SK-N-SH (cell line): ENCODE measurements around the gene STARD5.

Experiments
- CHD2 ChIP-seq: fragments of 150-350 bp; IDR thresholded peaks from 2 replicates; pipeline ENCODE4 v1.6.1; 2018; ENCODE audit warnings: low read length; ENCODE audit not compliant: partially characterized antibody
- CTCF ChIP-seq: fragments of 200-600 bp; sonication (generic); IDR thresholded peaks from 2 replicates; pipeline ENCODE4 v1.6.1; 2017; ENCODE audit warnings: antibody characterized with exemption, mild to moderate bottlenecking, moderate library complexity
- ELF1 ChIP-seq: IDR thresholded peaks from 2 replicates; pipeline ENCODE4 v1.4.0; 2012
- EP300 ChIP-seq, 2 experiments: IDR thresholded peaks; 2 replicates each; pipeline versions ENCODE4 v1.4.0 to v1.6.1; 2012; ENCODE audit warnings: borderline replicate concordance in 1 of 2, low read depth in 1 of 2, low read length in 1 of 2
- POLR2AphosphoS5 ChIP-seq: IDR thresholded peaks from 2 replicates; pipeline ENCODE4 v1.6.1; 2012; ENCODE audit warnings: low read depth, low read length
- YY1 ChIP-seq: IDR thresholded peaks from 2 replicates; pipeline ENCODE4 v1.4.0; 2012; ENCODE audit warnings: low read depth, mild to moderate bottlenecking
- TF ChIP-seq, protein P1 (sequence below): IDR thresholded peaks from 2 replicates; pipeline ENCODE4 v1.4.0; 2012; ENCODE audit warnings: low read depth

GRCh38 chr15:81297147-81297572, 26.8 kb downstream of the STARD5 start:
- TF ChIP-seq, protein P1, sequence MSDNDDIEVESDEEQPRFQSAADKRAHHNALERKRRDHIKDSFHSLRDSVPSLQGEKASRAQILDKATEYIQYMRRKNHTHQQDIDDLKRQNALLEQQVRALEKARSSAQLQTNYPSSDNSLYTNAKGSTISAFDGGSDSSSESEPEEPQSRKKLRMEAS, result no peak
- TF ChIP-seq EP300 (IDR thresholded peaks at IDR 0.05; ENCODE audit: borderline replicate concordance in 1 of 2, low read depth in 1 of 2, low read length in 1 of 2) (no peak), YY1 (no peak), CTCF (no peak), CHD2 (no peak), ELF1 (no peak), POLR2AphosphoS5 (no peak)
